GM18907 (cell line): Measurements from ENCODE around the gene DSP.

Experiments
- ATAC-seq: cut with Tn5 transposase; IDR thresholded peaks from one replicate; pipeline ENCODE4 v1.9.1; 2021; ENCODE audit warnings: mild to moderate bottlenecking, moderate library complexity; ENCODE audit not compliant: unreplicated experiment

DSP gene

GRCh38 chr6:7589949-7590917 is 48.8 kb downstream of the DSP start, which contains the start of gene SNRNP48:
Gene SNRNP48 (plus strand): TSS chr6:7590198. CDS start chr6:7590258, 60 bp downstream.
- ATAC-seq = peak; percentile 99

GRCh38 chr6:7590918-7591302 is 49.4 kb downstream of the DSP start:
- ATAC-seq = no peak

- ATAC-seq = no peak
Observed at GRCh38 chr6:7591770-7592169, 50.3 kb downstream of the DSP start.

GRCh38 chr6:7593229-7593628 is 51.8 kb downstream of the DSP start:
- ATAC-seq = no peak

- no peak for ATAC-seq
Observed at GRCh38 chr6:7594579-7595125, 53.2 kb downstream of the DSP start.

GRCh38 chr6:7604003-7604402 is 62.5 kb downstream of the DSP start:
- no peak for ATAC-seq

GRCh38 chr6:7604506-7604905 is 63.0 kb downstream of the DSP start:
- ATAC-seq = no peak

GRCh38 chr6:7615611-7616383 is 74.3 kb downstream of the DSP start:
- ATAC-seq = peak; percentile 38

GRCh38 chr6:7617801-7618764 is 76.6 kb downstream of the DSP start:
- peak; percentile 69 for ATAC-seq

GRCh38 chr6:7621761-7622160 is 80.3 kb downstream of the DSP start:
- no peak for ATAC-seq

GRCh38 chr6:7624796-7625710 is 83.6 kb downstream of the DSP start:
- no peak for ATAC-seq

GRCh38 chr6:7628479-7628878 is 87.0 kb downstream of the DSP start:
- ATAC-seq = no peak

GRCh38 chr6:7628909-7629308 is 87.4 kb downstream of the DSP start:
- ATAC-seq = no peak

GRCh38 chr6:7629321-7629720 is 87.8 kb downstream of the DSP start:
- no peak for ATAC-seq

- ATAC-seq = no peak
Observed at GRCh38 chr6:7630792-7631191, 89.3 kb downstream of the DSP start.

GRCh38 chr6:7631466-7631865 is 90.0 kb downstream of the DSP start:
- no peak for ATAC-seq

- no peak for ATAC-seq
Observed at GRCh38 chr6:7632501-7633290, 91.2 kb downstream of the DSP start.

GRCh38 chr6:7633361-7633760 is 91.9 kb downstream of the DSP start:
- no peak for ATAC-seq

- ATAC-seq = no peak
Observed at GRCh38 chr6:7636151-7636550, 94.7 kb downstream of the DSP start.
